ENCODE measurements around the gene CAMSAP2.

CAMSAP2 gene

GRCh38 chr1:200901796-200902444 lies 163.2 kb downstream of the CAMSAP2 start:
- CTCF ChIA-PET: interaction anchor here (1.5 kb wide), 1 partner anchor 11 kb away, joined by 5 read pairs; no protein-coding TSS in a partner anchor
- no peak overlapping the region for H3K4me3 ChIP-seq (ENCODE audit: low read depth, low read length)
- TF ChIP-seq, protein P1, sequence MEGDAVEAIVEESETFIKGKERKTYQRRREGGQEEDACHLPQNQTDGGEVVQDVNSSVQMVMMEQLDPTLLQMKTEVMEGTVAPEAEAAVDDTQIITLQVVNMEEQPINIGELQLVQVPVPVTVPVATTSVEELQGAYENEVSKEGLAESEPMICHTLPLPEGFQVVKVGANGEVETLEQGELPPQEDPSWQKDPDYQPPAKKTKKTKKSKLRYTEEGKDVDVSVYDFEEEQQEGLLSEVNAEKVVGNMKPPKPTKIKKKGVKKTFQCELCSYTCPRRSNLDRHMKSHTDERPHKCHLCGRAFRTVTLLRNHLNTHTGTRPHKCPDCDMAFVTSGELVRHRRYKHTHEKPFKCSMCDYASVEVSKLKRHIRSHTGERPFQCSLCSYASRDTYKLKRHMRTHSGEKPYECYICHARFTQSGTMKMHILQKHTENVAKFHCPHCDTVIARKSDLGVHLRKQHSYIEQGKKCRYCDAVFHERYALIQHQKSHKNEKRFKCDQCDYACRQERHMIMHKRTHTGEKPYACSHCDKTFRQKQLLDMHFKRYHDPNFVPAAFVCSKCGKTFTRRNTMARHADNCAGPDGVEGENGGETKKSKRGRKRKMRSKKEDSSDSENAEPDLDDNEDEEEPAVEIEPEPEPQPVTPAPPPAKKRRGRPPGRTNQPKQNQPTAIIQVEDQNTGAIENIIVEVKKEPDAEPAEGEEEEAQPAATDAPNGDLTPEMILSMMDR (IDR thresholded peaks at IDR 0.05; ENCODE audit: insufficient read depth, low read length, missing control alignments): no peak
- POLR2A ChIA-PET: no interaction called here
- DNase-seq (ENCODE audit: low read depth, low spot score): no peak

GRCh38 chr1:200903793-200904192 lies 165.1 kb downstream of the CAMSAP2 start:
- H3K4me3 ChIP-seq (ENCODE audit: low read depth, low read length): no peak overlapping the region
- CTCF ChIA-PET: interaction anchor here (1.6 kb wide), 1 partner anchor 68 kb away, joined by 3 read pairs; no protein-coding TSS in a partner anchor
- POLR2A ChIA-PET: no interaction called here
- TF ChIP-seq, protein P1 (IDR thresholded peaks at IDR 0.05; ENCODE audit: insufficient read depth, low read length, missing control alignments): no peak
- no peak for DNase-seq (ENCODE audit: low read depth, low spot score)

GRCh38 chr1:200904772-200905171 lies 166.1 kb downstream of the CAMSAP2 start:
- ChIA-PET POLR2A (no interaction called here), CTCF (interaction anchor here (1.5 kb wide), 1 partner anchor 67 kb away, joined by 3 read pairs; no protein-coding TSS in a partner anchor)
- H3K4me3 ChIP-seq (ENCODE audit: low read depth, low read length): no peak overlapping the region

DNA sequence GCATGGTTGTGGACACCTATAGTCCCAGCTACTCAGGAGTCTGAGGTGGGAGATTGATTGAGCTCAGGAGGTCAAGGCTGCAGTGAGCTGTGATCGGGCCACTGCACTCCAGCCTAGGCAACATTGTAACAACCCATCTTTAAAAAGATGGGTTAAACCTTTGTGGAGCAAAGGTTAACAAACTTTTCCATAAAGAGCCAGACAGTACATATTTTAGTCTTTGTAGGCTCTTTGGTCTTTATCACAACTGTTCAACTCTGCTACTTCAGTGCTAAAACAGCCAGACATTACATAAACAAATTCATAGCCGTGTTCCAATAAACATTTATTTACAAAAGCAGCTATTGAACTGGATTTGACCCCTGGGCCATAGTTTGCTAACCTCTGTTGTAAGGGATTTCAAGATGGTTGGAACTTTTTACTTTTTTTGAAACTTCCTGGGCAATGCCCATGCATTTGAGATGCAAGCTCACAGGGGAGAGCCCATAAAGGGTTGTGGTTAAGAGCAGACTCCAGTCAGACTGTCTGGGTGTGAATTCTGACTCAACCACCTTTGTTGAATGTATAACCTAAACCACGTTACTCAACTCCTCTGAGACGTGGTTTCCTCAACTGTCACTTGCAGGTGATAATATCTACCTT lies 166.8 kb downstream of the CAMSAP2 start:
- ChIA-PET POLR2A (no interaction called here), CTCF (interaction anchor here (1.5 kb wide), 1 partner anchor 66 kb away, joined by 3 read pairs; no protein-coding TSS in a partner anchor)
- TF ChIP-seq, protein P1 (IDR thresholded peaks at IDR 0.05; ENCODE audit: insufficient read depth, low read length, missing control alignments): no peak
- no peak for DNase-seq (ENCODE audit: low read depth, low spot score)
- H3K4me3 ChIP-seq (ENCODE audit: low read depth, low read length): no peak overlapping the region

More at GRCh38 chr1:200904772-200905171, 166.1 kb downstream of the CAMSAP2 start:
- no peak for DNase-seq (ENCODE audit: low read depth, low spot score)
- TF ChIP-seq, protein P1 (IDR thresholded peaks at IDR 0.05; ENCODE audit: insufficient read depth, low read length, missing control alignments): no peak

DNA sequence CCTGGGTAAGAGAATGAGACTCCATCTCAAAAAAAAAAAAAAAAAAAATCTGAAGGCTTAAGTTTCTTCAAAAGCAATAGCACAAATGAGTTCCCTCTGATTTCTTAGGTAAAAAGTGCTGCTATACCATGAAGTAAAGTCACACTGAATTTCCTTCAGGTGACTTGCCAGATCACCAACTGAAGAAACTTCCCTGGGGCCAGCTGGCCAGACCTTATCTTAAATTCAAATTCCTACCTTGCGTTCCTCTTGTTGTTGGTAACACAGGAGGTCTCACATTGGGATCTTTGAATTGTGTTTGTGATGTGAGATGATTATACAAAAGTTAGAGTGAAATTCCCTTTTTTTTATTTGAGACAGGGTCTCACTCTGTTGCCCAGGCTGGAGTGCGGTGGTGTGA lies 167.8 kb downstream of the CAMSAP2 start:
- ChIA-PET POLR2A (no interaction called here), CTCF (no interaction called here)
- TF ChIP-seq, protein P1 (IDR thresholded peaks at IDR 0.05; ENCODE audit: insufficient read depth, low read length, missing control alignments): no peak
- H3K4me3 ChIP-seq (ENCODE audit: low read depth, low read length): no peak overlapping the region
- no peak for DNase-seq (ENCODE audit: low read depth, low spot score)

DNA sequence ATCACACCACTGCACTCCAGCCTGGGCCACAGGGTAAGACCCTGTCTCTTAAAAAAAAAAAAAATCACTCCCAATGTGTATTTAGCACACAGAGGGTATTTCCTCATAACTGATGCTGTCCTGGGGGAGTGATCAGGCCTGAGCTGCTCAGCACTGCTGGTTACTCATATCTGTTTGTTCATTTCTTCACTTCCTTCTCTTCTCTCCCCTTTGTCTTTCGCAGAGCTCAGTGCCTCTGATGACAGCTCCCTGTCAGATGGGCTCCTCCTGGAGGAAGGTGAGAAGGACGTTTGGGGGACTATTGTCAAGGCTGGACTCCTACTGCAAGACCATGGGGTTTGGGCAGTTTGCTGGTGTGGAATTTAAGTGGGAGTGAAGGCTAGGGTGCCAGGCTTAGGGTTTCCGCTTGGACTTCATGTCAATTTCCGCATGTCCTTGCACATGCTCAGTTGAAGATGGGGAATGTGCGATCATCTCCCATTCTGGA lies 169.0 kb downstream of the CAMSAP2 start:
- TF ChIP-seq, protein P1 (IDR thresholded peaks at IDR 0.05; ENCODE audit: insufficient read depth, low read length, missing control alignments): no peak
- ChIA-PET CTCF (interaction anchor here (1.3 kb wide), 1 partner anchor 17 kb away, joined by 4 read pairs; no protein-coding TSS in a partner anchor), POLR2A (no interaction called here)
- H3K4me3 ChIP-seq (ENCODE audit: low read depth, low read length): no peak overlapping the region
- no peak for DNase-seq (ENCODE audit: low read depth, low spot score)

All from AG04449 (cell line).